ENCODE results near the gene RIT2. TPM values are rescaled to one million over a fixed set of nuclear protein-coding genes. Genes with fewer than 3 reads are reported as not detected.

RIT2 gene
- total and polyA plus RNA-seq, 7 donors, result not detected

GRCh38 chr18:43159086-43159770 lies 43.7 kb upstream of the RIT2 start:
- Histone ChIP-seq H3K4me3 (no peak overlapping the region), H3K36me3 (ENCODE audit: insufficient read depth in 1 of 2, low read depth in 1 of 2) (no peaks in the 10 kb centered on the region), H3K27ac (no peak overlapping the region), H3K9me3 (no peaks in the 10 kb centered on the region), H3K27me3 (ENCODE audit: insufficient read depth in 3 of 3, low read length in 2 of 3) (no peaks in the 10 kb centered on the region), H3K4me1 (no peaks in the 10 kb centered on the region)
- ATAC-seq (no peak), DNase-seq (no peak)
- intact Hi-C loops (cut with DNase I), result no loop called here
- TF ChIP-seq CTCF (IDR thresholded peaks at IDR 0.05), result no peak
- 73 to 74% (median 74%) methylated on average over 5 of the region's 5 CpGs for WGBS, 3 donors

GRCh38 chr18:43158381-43158780 lies 42.9 kb upstream of the RIT2 start:
- TF ChIP-seq CTCF (IDR thresholded peaks at IDR 0.05), result no peak
- no peaks in the 10 kb centered on the region for H3K36me3 ChIP-seq (ENCODE audit: insufficient read depth in 1 of 2, low read depth in 1 of 2)
- 24 to 39% (median 26%) methylated on average over 2 of the region's 2 CpGs for WGBS, 3 donors
- no peak for DNase-seq
- H3K27me3 ChIP-seq (ENCODE audit: insufficient read depth in 3 of 3, low read length in 2 of 3), result no peaks in the 10 kb centered on the region
- ATAC-seq, result no peak
- H3K9me3 ChIP-seq, result no peaks in the 10 kb centered on the region
- H3K4me1 ChIP-seq, result no peaks in the 10 kb centered on the region
- intact Hi-C loops (cut with DNase I), result no loop called here
- H3K27ac ChIP-seq, result no peak overlapping the region
- H3K4me3 ChIP-seq, result no peak overlapping the region

GRCh38 chr18:43155842-43156241 lies 40.4 kb upstream of the RIT2 start:
- H3K27ac ChIP-seq, result no peak overlapping the region
- intact Hi-C loops (cut with DNase I), result no loop called here
- H3K36me3 ChIP-seq (ENCODE audit: insufficient read depth in 1 of 2, low read depth in 1 of 2), result no peaks in the 10 kb centered on the region
- no peaks in the 10 kb centered on the region for H3K27me3 ChIP-seq (ENCODE audit: insufficient read depth in 3 of 3, low read length in 2 of 3)
- WGBS, 3 donors, result 88 to 91% (median 89%) methylated on average over 3 of the region's 3 CpGs
- no peak overlapping the region for H3K4me3 ChIP-seq
- no peaks in the 10 kb centered on the region for H3K4me1 ChIP-seq
- H3K9me3 ChIP-seq, result no peaks in the 10 kb centered on the region
- DNase-seq, result no peak
- no peak for TF ChIP-seq CTCF (IDR thresholded peaks at IDR 0.05)
- no peak for ATAC-seq

- DNase-seq (no peak), ATAC-seq (no peak)
- no peaks in the 10 kb centered on the region for H3K4me1 ChIP-seq
- no peak overlapping the region for H3K4me3 ChIP-seq
- 40 to 52% (median 47%) methylated on average over 2 of the region's 2 CpGs for WGBS, 3 donors
- no peaks in the 10 kb centered on the region for H3K27me3 ChIP-seq (ENCODE audit: insufficient read depth in 3 of 3, low read length in 2 of 3)
- no peaks in the 10 kb centered on the region for H3K9me3 ChIP-seq
- no peak overlapping the region for H3K27ac ChIP-seq
- no peaks in the 10 kb centered on the region for H3K36me3 ChIP-seq (ENCODE audit: insufficient read depth in 1 of 2, low read depth in 1 of 2)
- no peak for TF ChIP-seq CTCF (IDR thresholded peaks at IDR 0.05)
- intact Hi-C loops (cut with DNase I), result no loop called here
Measured at GRCh38 chr18:43148231-43148630, 32.7 kb upstream of the RIT2 start.

- Histone ChIP-seq H3K4me1 (no peaks in the 10 kb centered on the region), H3K27me3 (ENCODE audit: insufficient read depth in 3 of 3, low read length in 2 of 3) (no peaks in the 10 kb centered on the region), H3K9me3 (no peaks in the 10 kb centered on the region), H3K4me3 (no peak overlapping the region), H3K27ac (no peak overlapping the region), H3K36me3 (ENCODE audit: insufficient read depth in 1 of 2, low read depth in 1 of 2) (no peaks in the 10 kb centered on the region)
- intact Hi-C loops (cut with DNase I), result no loop called here
- no peak for ATAC-seq
- DNase-seq, result no peak
- WGBS, 3 donors, result 61 to 69% (median 62%) methylated on average over 2 of the region's 2 CpGs
- TF ChIP-seq CTCF (IDR thresholded peaks at IDR 0.05), result no peak
Measured at GRCh38 chr18:43141208-43141607, 25.7 kb upstream of the RIT2 start.

All from psoas muscle (tissue), 8 donors.